GM21423 (cell line): ENCODE data around the gene NR2C2.
"Not testable (repeated sequence)": the region's sequence is repeated elsewhere in the genome, so short reads cannot be mapped to it uniquely, and the experiment has no call there.

Experiments
- ATAC-seq: cut with Tn5 transposase; IDR thresholded peaks from one replicate; pipeline ENCODE4 v1.9.1; 2021; ENCODE audit warnings: mild to moderate bottlenecking, moderate library complexity; ENCODE audit not compliant: unreplicated experiment

NR2C2 gene

DNA sequence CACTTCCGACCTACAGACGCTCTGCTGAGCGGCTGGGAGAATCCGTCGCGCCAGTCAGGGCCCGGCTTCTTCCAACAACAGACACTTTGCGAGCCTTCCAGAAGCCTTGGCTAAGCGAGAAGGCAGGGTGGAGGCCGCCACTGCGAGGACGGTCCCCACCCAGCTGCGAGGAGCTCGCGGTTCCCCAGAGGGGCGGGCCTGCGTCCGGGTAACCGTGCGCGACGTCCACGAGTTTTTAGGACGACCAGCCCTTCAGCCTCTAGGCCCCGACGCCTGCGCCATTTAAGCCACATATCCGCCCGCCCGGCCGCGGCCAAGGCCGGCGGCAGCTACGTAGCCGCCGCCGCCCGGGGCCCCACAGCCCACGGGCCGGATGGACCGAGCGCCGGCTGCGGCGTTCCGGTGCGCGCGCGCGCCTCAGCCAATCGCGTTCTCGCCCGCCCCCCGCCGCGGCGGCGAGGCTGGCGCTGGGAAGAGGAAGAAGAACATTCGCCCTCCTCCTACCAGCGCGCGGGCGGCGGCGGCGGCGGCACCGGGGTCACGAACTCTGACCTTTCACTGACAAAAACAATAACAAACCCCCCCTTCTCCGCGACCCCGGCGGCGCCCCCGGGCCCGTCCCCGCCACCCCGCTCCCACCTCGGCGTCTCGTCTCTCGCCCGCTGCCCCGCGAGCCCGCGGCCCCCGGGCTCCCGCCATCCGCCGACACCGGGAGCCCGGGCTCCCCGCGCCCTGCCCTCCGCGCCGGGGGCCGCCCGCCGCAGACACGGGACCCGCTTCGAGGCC is at the start of gene NR2C2:
Gene NR2C2, plus strand, starts transcription at position 484 of the 786 bp plus-strand sequence. CDS start 56,332 bp downstream, outside the sequence.
- peak; percentile 49 for ATAC-seq

DNA sequence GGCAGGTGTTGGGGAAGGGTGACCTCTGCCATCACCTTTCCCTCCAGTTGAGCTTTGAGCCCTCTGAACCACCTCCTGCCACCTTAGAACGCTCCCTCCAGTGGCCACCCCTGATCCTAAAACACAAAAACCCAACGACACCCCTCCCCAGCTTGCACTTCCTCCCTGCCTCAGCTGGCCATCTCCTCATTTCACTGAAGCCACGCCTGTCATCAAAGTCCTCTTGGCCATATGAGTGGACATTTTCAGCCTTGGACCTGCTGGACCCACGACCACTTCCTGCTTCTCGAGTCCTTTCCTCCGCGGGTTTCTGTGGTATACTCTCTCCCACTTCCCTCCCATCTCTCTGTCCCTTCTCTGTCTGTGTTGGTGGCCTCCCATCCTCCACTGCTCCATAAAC is 48.5 kb upstream of the NR2C2 start:
- no peak for ATAC-seq

DNA sequence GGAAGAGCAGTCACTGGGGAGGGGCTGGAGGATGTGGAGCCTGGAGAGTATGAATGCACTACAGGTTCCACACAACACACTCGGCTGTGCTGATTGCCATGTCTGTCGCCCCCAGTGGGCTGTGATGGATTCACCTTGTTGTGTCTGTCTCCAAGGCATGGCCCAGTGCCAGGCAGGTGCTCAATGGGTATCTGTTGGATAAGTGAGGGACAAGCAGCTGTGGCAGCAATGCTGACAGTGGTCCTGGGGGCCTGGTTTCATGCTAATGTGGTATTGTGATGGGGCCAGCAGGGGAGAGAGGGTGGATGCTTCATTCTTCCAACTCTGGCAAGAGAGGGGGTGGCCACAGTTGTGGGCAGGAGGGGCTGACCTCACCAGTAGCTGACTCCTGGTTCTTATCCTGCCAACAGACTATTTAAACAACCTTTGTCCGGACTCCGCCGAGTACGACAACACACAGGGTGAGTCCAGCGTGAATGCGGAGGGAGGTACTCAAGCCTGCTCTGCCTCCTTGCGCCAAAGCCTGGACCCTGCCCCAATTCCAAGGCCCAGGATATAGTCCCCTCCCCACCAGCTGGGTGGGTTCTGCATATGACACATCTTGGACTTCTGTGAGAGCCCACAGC is 47.3 kb upstream of the NR2C2 start:
- no peak for ATAC-seq

DNA sequence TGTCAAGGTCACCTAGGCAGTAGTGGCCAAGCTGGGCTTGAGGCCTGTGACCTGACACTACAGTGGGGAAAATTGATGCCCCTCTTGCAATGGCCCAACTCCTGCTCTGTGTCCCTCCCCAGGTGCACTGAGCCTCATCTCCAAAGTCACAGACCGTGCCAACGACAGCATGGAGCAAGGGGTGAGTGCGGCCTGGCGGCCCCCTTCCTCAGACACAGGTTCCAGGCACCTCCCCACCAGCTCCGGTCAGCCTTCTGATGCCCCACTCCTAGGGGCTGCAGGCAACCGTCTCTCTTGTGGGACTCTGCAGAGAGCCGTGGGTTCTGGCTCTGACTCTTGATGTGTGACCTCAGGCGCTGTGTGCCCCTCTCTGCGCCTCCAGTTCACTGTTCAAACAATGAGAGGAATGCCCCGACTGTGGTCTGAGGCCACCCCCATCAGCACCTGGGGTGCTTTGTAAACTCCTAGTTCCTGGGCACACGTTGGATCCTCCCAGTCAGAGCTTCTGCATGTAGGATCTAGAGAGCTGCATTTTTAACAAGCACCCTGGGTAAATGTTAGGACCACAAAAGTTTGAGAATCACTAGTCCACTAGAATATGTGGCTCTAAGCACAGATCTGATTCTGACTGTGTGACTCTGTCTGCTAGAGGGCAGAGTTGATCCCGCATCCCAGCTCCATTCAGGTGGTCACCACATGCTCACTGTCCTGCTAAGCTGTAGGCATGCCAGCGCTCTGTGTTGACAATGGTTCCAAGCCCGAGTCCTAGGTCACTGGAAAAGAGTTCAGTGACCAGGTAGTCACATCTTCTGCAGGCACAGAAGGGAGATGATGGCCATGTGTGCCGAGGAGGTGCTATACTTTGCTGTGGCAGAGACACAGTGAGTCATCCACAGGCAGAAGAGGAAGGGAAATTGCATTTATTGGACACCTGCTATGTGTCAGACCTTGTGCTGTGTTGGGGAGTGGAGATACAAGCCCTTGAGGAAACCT is 46.2 kb upstream of the NR2C2 start:
- ATAC-seq: no peak

DNA sequence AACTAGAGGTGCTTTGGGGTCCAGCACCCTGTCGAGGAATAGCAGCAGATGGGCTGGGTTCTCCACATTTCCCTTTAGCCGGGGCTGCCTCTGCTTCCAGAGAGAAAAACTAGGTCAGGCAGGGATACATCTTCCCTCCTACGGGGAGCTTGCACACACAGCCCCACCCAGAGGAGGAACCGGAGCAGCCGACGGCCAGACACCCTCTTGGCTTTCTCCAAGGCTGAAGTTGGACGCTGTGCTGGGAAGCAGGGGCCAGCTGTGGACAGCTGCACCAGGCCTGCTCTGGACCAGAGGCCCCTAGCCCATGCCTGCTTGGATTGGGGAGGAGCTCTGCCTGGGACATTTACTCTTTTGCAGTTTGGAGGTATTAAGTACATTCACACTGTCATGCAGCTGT is 44.7 kb upstream of the NR2C2 start:
- no peak for ATAC-seq

DNA sequence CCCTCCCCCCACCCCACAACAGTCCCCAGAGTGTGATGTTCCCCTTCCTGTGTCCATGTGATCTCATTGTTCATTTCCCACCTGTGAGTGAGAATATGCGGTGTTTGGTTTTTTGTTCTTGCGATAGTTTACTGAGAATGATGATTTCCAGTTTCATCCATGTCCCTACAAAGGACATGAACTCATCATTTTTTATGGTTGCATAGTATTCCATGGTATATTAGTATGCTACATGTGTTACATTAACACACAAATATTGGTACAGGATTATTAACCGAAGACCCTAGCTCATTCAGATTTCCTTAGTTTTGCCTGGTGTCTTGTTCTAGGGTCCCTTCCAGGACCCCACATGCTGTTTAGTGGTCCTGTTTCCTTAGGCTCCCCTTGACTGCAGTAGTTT is 43.9 kb upstream of the NR2C2 start:
- ATAC-seq: not testable (repeated sequence)

DNA sequence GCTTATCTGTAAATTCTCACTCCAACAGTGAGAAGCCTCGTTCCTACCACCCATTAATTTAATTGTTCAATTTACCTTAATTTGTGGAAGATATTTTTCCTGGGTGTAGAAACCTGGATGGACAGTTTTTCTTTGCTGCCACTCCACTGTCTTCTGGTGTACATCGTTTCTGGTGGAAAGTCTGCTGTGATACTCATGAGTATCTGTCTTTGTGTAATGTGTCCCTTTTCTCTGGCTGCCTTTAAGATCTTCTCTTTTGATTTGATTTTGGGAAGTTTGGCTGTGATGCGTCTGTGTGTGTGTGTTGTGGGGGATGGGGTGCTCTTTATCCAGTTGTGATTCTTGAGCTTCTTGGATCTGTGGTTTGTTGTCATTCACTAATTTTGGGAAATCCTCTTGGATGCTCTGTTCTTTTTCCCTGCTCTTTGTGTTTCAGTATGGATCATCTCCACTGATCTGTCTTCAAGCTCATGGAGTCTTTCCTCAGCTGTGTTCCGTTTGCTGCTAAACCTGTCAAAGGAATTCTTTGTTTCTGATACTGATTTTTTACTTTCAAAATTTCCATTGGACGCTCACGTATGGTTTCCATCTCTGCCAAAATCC is 42.2 kb upstream of the NR2C2 start:
- ATAC-seq: no peak

DNA sequence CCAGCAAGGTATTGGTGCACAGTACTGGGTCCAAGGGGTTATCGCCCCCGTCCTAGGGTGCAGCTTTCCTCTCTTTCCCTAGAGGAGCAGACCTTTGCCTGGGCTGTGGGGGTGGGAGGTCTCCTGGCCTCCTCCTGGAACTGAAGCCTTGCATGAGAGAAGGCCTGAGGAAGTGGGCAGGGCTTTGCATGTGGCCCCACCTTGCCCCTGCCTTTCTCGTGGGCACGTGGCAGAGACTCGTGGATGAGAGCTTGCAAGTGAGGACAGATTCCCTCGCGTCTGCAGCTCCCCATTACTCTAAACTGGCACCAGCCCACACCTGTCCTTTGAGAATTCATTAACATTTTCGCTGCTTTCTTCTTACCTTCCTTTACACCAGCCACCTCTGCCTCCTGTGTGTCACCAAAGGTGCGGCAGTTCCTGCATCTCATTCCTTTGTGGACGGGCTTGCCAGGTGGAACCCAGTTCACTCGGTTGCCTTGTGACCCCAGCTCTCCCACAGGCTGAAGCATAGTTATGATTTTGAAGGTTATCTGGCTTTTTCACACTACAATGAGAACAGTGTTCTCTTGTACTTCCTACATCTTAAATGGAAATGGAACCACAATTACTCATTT is 40.9 kb upstream of the NR2C2 start:
- no peak for ATAC-seq

DNA sequence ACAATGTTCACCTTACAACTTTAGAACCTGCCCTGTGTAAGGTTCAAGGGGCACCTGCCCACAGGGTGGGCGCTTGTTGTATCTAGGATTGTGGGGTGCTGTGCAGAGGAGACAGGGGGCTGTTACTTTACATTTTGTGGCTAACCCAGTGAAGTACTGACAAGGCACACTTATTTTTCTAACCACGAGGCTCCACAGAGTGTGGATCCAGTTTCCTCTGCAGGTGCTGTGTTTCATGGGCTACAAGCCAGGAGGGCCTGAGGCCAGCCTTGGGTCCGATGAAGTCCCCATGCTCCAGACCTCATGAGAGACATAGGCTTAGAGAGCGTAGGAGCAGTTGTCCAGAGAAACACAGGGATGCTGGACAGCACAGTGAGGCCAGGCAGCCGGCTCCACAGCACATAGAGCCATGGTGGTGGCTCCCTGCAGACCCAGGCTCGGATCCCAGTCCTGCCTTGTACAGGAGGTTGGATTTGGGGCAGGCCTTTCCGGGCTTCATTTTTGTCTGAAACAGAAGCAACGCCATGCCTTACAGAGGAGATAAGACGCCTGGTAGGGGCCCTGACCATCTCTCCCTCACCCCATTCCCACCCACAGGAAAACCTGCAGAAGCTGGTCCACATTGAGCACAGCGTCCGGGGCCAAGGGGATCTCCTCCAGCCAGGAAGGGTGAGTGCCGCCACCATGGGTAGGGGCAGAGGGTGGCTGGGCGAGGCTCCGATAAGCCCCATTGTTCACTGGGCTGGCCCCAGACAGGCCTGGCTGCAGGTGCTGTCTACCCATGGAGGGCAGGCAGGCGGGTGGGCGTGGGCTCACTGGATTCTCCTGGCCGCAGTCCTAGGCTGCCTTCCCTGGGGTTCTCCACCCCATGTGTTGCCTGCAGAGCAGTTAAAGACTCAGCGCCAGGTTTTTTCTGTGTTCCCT is 40.1 kb upstream of the NR2C2 start:
- ATAC-seq: no peak

DNA sequence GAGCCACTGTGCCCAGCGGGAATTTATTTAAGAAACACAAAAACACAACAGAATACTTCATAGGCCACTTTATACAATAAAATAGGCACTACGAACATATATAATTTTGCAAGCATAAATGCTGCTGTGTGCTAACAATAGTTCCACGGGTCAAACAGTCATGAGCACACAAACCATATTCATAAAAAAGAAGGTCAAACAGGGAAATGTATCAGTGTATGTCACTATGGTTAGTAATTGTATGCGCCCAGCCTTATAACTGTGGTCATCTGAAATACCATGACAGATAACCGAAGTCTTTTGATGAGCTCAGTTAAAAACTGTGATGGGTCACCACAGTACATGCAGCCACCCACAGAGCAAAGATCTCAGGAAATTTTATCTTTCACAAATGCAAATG is 38.1 kb upstream of the NR2C2 start:
- ATAC-seq: no peak

DNA sequence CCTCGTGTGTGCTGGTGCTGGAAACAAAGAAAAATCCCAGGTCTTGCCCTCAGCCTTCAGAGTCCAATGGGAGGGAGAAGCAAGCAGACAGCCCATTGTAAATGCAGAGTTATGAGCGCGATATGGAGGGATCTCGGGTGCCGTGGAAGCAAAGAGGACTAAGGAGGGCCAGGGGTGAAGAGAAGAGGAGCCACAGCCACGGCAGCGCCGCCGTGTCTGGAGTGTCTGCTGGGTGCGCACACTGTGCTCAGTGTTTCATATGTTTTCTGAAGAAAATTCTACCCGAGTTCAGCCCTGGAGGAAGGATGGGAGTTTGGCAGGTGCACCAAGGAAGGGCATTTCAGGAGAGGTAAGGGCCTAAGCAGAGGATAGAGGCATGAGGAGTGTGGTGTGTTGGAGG is 35.7 kb upstream of the NR2C2 start:
- no peak for ATAC-seq

DNA sequence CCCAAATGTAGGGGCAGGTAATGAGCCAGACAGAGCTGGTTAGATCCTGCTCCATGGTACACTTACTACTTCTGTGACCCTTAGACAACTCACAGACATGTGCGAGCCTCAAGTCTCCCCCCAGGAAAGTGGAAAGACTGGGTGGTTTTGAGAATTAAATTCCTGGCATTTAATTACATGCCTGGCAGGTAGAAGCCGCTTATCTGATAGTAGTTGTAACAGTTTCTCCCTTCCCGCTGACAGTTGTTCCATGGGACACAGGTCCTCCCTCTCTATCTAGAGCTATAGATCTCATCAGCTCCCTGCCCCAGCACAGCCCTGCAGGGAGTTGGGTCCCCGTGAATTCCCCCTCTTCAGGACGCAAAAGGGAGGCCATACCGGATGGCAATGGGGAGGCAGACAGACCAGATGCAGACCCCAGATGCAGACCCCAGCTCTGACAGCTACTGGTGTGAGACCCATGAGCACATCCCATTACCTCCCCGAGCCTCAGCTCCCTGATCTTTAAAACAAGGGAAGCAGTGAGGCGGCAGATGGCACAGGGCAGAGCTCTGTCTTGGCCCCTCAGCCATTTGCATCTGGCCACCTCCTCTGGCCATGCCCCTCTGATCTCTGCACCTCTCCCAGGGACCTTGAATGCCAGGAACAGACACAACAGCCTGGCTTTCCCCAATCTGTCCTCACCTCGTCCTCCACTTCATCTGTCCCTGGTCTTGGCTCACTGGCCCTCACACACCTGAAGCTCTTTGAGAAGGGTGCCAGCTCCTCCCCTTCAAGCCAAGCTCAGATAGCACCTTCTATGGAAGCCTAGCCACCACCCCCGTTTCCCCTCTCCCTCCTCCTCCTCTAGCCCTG is 34.1 kb upstream of the NR2C2 start:
- no peak for ATAC-seq

DNA sequence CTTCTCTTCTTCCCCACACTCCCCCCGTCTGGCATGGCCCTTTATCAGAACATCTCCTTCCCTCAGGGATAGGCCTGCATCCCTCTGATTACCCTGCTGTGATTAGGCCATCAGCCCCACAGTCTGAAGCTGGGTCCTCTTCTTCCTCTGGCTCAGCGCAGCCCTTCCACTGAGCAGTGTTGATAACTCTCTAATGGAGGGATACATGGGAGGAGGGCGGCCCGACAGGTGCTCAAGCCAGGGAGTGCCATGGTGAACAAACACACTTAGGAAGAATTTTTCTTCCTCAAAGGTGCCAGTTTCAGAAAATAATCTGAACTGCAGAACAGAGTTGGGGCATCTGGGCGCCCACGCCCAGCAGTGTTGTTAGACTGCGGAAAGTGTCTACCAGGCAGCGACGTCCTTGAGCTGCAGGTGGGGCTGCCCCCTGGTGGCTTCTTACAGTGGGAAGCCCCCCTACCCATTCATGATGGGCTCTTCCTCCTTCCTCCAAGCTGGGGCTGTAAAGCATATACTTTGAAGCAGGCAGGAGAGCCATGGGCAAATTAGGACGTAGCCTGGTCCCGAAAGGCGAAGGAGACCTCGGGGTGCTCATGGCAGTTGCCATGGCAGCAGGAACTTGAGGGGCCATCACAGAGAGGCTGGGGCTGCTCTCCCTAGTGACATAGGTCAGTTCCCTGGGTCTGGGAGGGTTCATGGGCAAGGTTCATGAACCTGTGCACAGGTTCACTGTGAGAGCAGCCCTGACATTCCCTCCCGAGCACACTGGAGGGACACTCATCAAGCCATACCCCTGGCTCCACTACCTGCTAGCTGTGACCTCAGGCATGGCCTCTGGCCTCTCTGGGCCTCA is 33.2 kb upstream of the NR2C2 start:
- ATAC-seq: no peak

DNA sequence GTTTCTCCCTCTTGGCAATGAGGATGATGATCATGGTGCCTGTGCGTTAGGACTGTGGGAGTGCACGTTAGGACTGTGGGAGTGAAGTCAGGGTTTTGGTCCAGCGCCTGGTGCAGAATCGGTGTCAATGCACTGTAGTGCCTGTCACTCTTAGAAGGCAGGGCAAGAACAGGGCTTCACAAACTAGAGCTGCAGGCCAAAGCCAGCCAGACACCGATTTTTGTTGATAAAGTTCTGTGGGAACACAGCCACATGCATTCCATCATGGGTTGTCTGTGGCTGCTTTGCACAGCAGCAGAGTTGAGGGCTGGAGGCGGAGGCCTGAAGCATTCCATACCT is 32.6 kb upstream of the NR2C2 start:
- ATAC-seq: no peak

DNA sequence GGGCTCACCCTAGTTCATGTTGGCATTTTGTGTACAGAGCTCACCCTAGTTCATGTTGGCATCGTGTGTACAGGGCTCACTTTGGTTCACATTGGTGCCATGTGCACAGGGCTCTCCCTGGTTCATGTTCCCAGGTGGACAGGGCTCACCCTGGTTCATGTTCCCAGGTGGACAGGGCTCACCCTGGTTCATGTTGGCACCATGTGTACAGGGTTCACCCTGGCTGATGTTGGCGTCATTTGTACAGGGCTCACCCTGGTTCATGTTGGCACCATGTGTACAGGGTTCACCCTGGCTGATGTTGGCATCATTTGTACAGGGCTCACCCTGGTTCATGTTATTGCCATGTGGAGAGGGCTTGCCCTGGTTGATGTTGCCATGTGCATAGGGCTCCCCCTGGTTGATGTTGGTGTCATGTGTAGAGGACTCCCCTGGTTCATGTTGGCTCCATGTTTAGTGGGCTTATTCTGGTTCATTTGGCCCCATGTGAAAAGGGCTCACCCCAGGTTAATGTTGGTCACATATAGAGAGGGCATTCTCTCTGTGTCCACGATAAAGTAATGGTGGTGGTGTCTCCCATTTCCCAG is 31.7 kb upstream of the NR2C2 start:
- no peak for ATAC-seq

DNA sequence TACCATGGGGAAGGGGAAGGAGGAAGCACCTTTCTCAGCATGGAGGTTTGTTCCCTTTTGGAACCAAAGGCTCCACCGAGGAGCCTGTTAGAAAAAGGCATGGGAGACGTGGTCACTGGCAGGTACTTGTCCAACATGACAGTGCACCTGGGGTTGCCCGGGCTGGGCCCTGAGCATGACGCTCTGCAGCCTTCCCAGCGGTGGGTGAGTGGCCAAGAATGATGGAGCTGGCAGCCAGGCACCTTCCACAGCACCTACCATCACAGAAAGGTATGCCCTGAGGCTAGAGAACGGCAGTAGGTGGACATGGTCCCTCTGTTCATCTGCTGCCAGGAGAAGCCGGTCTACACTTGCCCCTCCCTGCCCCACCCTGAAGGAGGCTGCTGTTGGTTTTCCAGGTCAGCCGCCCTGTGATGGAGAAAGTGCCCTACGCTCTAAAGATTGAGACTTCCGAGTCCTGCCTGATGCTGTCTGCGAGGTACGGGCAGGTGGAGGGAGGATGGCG is 29.0 kb upstream of the NR2C2 start:
- no peak for ATAC-seq

DNA sequence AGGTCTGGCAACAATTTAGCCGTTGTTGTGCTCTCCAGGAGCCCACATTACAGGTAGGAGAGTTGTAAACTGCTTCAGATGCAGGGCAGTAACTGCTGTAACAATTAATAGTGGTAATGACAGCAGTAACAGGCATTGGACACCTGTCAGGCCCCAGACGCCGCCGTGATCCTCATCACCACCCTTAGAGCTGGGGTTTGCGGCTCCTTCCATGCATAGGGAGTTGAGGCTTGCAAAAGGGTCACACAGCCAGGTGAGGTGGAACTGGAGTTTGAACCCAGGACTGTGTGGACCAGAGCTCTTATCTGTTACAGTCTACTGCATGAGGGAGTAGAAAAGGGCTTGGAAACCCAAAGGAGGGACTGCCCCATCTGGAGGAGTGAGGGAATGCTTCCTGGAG is 26.8 kb upstream of the NR2C2 start:
- ATAC-seq: no peak
